PC-9 (cell line): ENCODE data around the gene EHMT1. TPM values are rescaled to one million over a fixed set of nuclear protein-coding genes. Genes with fewer than 3 reads are reported as not detected.
"Not testable (repeated sequence)": the region's sequence is repeated elsewhere in the genome, so short reads cannot be mapped to it uniquely, and the experiment has no call there.

Experiments
- BruUV-seq: library from RNA; stranded (reverse); fragments of 400-500 nt; replicated peaks from 2 replicates; lab custom pipeline; 2021; lab: Mats Ljungman, UMichigan
- CTCF ChIA-PET: fragments of 300-600 bp; sonication (Branson Sonifier 250); formaldehyde crosslinking; loops from one replicate; lab custom pipeline; 2022; ENCODE audit warnings: antibody characterized with exemption; lab: Charles Lee
- POLR2A ChIA-PET: fragments of 300-600 bp; sonication (Branson Sonifier 250); formaldehyde crosslinking; loops from one replicate; lab custom pipeline; 2022; ENCODE audit warnings: antibody characterized with exemption; ENCODE audit not compliant: unreplicated experiment; lab: Charles Lee
- DNase-seq, 2 experiments: peaks; one replicate each; pipeline versions ENCODE4 v3.0.0 to v3.0.0-alpha.2; 2015 to 2022; ENCODE audit warnings: mixed read lengths in 1 of 2
- H2AFZ ChIP-seq: fragments of 200-600 bp; sonication (generic); 2 replicates; pipeline ENCODE4 v1.8.1; 2017; ENCODE audit warnings: antibody characterized with exemption
- H3F3A ChIP-seq: fragments of 200-600 bp; sonication (generic); 2 replicates; pipeline ENCODE4 v1.8.1; 2017; ENCODE audit warnings: antibody characterized with exemption, mild to moderate bottlenecking, low read depth; ENCODE audit not compliant: insufficient read depth
- H3K27ac ChIP-seq: fragments of 200-600 bp; sonication (generic); 2 replicates; pipeline ENCODE4 v1.6.1; 2016; ENCODE audit warnings: mixed run types
- H3K27me3 ChIP-seq: fragments of 200-600 bp; sonication (generic); 2 replicates; pipeline ENCODE4 v1.6.1; 2016; ENCODE audit warnings: low read depth, mixed run types; ENCODE audit not compliant: insufficient read depth
- H3K36me3 ChIP-seq: fragments of 200-600 bp; sonication (generic); 2 replicates; pipeline ENCODE4 v1.6.1; 2016; ENCODE audit warnings: low read depth, mixed run types
- H3K4me1 ChIP-seq: fragments of 200-600 bp; sonication (generic); replicated peaks from 2 replicates; pipeline ENCODE4 v1.6.1; 2016; ENCODE audit warnings: mixed run types; ENCODE audit not compliant: insufficient read depth
- H3K4me2 ChIP-seq: fragments of 200-600 bp; sonication (generic); 2 replicates; pipeline ENCODE4 v1.6.1; 2017; ENCODE audit warnings: mixed run types
- H3K4me3 ChIP-seq: fragments of 200-600 bp; sonication (generic); 2 replicates; pipeline ENCODE4 v1.6.1; 2016; ENCODE audit warnings: mixed run types
- H3K79me2 ChIP-seq: fragments of 200-600 bp; sonication (generic); 2 replicates; pipeline ENCODE4 v1.6.1; 2017; ENCODE audit warnings: low read depth, mixed run types
- H3K9me2 ChIP-seq: fragments of 200-600 bp; sonication (generic); 2 replicates; pipeline ENCODE4 v1.8.1; 2017; ENCODE audit warnings: mild to moderate bottlenecking; ENCODE audit not compliant: insufficient read depth
- H3K9me3 ChIP-seq: fragments of 200-600 bp; sonication (generic); 2 replicates; pipeline ENCODE4 v1.8.1; 2016; ENCODE audit warnings: low read depth; ENCODE audit not compliant: insufficient read depth
- H4K20me1 ChIP-seq: fragments of 200-600 bp; sonication (generic); 2 replicates; pipeline ENCODE4 v1.8.1; 2017; ENCODE audit not compliant: insufficient read depth
- CTCF ChIP-seq: fragments of 200-600 bp; sonication (generic); conservative IDR thresholded peaks from 2 replicates; pipeline ENCODE4 v1.6.1; 2017; ENCODE audit warnings: mixed run types, antibody characterized with exemption, mild to moderate bottlenecking, moderate library complexity
- EZH2 ChIP-seq: fragments of 200-600 bp; sonication (generic); IDR thresholded peaks from 2 replicates; pipeline ENCODE4 v1.8.0; 2017; ENCODE audit warnings: antibody characterized with exemption, low read depth
- intact Hi-C: fragments of 100-400 bp; cut with micrococcal nuclease; formaldehyde crosslinking; loops from one replicate; pipeline ENCODE4 v1.10.0; 2022; ENCODE audit not compliant: unreplicated experiment
- total RNA-seq: library from RNA; stranded (reverse); gene quantifications from 2 replicates; pipeline ENCODE4 v1.2.3, GENCODE V29; 2021

EHMT1 gene
- total RNA-seq, 1 experiment from 2014 or later = 116 TPM

- DNase-seq = no peak
- Histone ChIP-seq H3K4me2 (no peak overlapping the region), H3K27ac (no peak overlapping the region), H3K9me3 (no peaks in the 10 kb centered on the region), H4K20me1 (no peaks in the 10 kb centered on the region; the same call in none of the 2 replicates), H2AFZ (no peak overlapping the region), H3F3A (peaks cover 4% of the 10 kb centered on the region; the same call in 1 of the 2 replicates), H3K79me2 (peaks cover 28% of the 10 kb centered on the region), H3K9me2 (no peaks in the 10 kb centered on the region), H3K36me3 (no peaks in the 10 kb centered on the region; the same call in 1 of the 2 replicates), H3K4me1 (no peaks in the 10 kb centered on the region), H3K4me3 (no peak overlapping the region), H3K27me3 (no peaks in the 10 kb centered on the region)
- ChIA-PET CTCF (no interaction called here), POLR2A (no interaction called here)
- intact Hi-C loops = no loop called here
- no TSS peak for BruUV-seq
- no peak for TF ChIP-seq EZH2
- TF ChIP-seq CTCF = no peak
Measured at GRCh38 chr9:137721479-137721878, 102.7 kb downstream of the EHMT1 start.

GRCh38 chr9:137721899-137722298, 103.1 kb downstream of the EHMT1 start:
- no peaks in the 10 kb centered on the region for H3K27me3 ChIP-seq
- intact Hi-C loops = no loop called here
- H3K4me2 ChIP-seq = no peak overlapping the region
- no peaks in the 10 kb centered on the region; the same call in 1 of the 2 replicates for H3K36me3 ChIP-seq
- no peak for DNase-seq
- TF ChIP-seq EZH2 (no peak), CTCF (no peak)
- H3K4me1 ChIP-seq = no peaks in the 10 kb centered on the region
- H3K4me3 ChIP-seq = no peak overlapping the region
- H3K9me2 ChIP-seq = no peaks in the 10 kb centered on the region
- peaks cover 28% of the 10 kb centered on the region for H3K79me2 ChIP-seq
- no TSS peak for BruUV-seq
- H2AFZ ChIP-seq = no peak overlapping the region
- H4K20me1 ChIP-seq = no peaks in the 10 kb centered on the region; the same call in none of the 2 replicates
- H3K27ac ChIP-seq = no peak overlapping the region
- H3F3A ChIP-seq = peaks cover 4% of the 10 kb centered on the region; the same call in 1 of the 2 replicates
- ChIA-PET CTCF (no interaction called here), POLR2A (no interaction called here)
- no peaks in the 10 kb centered on the region for H3K9me3 ChIP-seq

GRCh38 chr9:137722481-137722880, 103.7 kb downstream of the EHMT1 start:
- no peak overlapping the region for H3K27ac ChIP-seq
- no peaks in the 10 kb centered on the region for H3K9me3 ChIP-seq
- no TSS peak for BruUV-seq
- no peak for DNase-seq
- H4K20me1 ChIP-seq = no peaks in the 10 kb centered on the region; the same call in none of the 2 replicates
- H3K4me3 ChIP-seq = no peak overlapping the region
- no peak overlapping the region for H2AFZ ChIP-seq
- H3K4me1 ChIP-seq = no peaks in the 10 kb centered on the region
- intact Hi-C loops = no loop called here
- H3K9me2 ChIP-seq = no peaks in the 10 kb centered on the region
- CTCF ChIA-PET = no interaction called here
- no peak overlapping the region for H3K4me2 ChIP-seq
- no peaks in the 10 kb centered on the region; the same call in 1 of the 2 replicates for H3K36me3 ChIP-seq
- TF ChIP-seq CTCF (no peak), EZH2 (no peak)
- peaks cover 4% of the 10 kb centered on the region; the same call in 1 of the 2 replicates for H3F3A ChIP-seq
- peaks cover 28% of the 10 kb centered on the region for H3K79me2 ChIP-seq
- POLR2A ChIA-PET = no interaction called here
- H3K27me3 ChIP-seq = no peaks in the 10 kb centered on the region

GRCh38 chr9:137723356-137723755, 104.6 kb downstream of the EHMT1 start:
- H3K4me3 ChIP-seq, H2AFZ ChIP-seq, H3K9me2 ChIP-seq, H4K20me1 ChIP-seq, DNase-seq, POLR2A ChIA-PET, CTCF ChIA-PET, H3K36me3 ChIP-seq, intact Hi-C loops, H3K27me3 ChIP-seq, H3K4me1 ChIP-seq, H3K9me3 ChIP-seq, H3K4me2 ChIP-seq, H3K27ac ChIP-seq, H3F3A ChIP-seq, BruUV-seq: not testable (repeated sequence)
- H3K79me2 ChIP-seq = peaks cover 28% of the 10 kb centered on the region
